WTC11 (cell line): ENCODE results near the gene APOA4.

Source experiments
- CREB1 ChIP-seq: sonication (generic); formaldehyde crosslinking; IDR thresholded peaks from 2 replicates; pipeline ENCODE4 v1.8.0; 2023; ENCODE audit warnings: mild to moderate bottlenecking, missing genetic modification reagents
- CTCF ChIP-seq: fragments of 200-600 bp; IDR thresholded peaks from 2 replicates; pipeline ENCODE4 v1.8.0; 2022; ENCODE audit warnings: antibody characterized with exemption
- ELF4 ChIP-seq: sonication (generic); formaldehyde crosslinking; IDR thresholded peaks from 2 replicates; pipeline ENCODE4 v1.8.1; 2022; ENCODE audit warnings: low read depth, mild to moderate bottlenecking, moderate library complexity, missing genetic modification reagents
- ESRRA ChIP-seq: sonication (generic); formaldehyde crosslinking; IDR thresholded peaks from 2 replicates; pipeline ENCODE4 v1.8.1; 2022; ENCODE audit warnings: mild to moderate bottlenecking, missing genetic modification reagents, borderline replicate concordance
- NR1H2 ChIP-seq: sonication (generic); formaldehyde crosslinking; IDR thresholded peaks from 2 replicates; pipeline ENCODE4 v1.9.0; 2021; ENCODE audit warnings: mild to moderate bottlenecking, moderate library complexity, missing genetic modification reagents
- NR3C1 ChIP-seq: sonication (generic); formaldehyde crosslinking; conservative IDR thresholded peaks from 2 replicates; pipeline ENCODE4 v1.8.1; 2023; ENCODE audit warnings: low read depth, mild to moderate bottlenecking, missing genetic modification reagents
- ZNF232 ChIP-seq: sonication (generic); formaldehyde crosslinking; IDR thresholded peaks from 2 replicates; pipeline ENCODE4 v1.8.0; 2022; ENCODE audit warnings: mild to moderate bottlenecking, missing genetic modification reagents

DNA sequence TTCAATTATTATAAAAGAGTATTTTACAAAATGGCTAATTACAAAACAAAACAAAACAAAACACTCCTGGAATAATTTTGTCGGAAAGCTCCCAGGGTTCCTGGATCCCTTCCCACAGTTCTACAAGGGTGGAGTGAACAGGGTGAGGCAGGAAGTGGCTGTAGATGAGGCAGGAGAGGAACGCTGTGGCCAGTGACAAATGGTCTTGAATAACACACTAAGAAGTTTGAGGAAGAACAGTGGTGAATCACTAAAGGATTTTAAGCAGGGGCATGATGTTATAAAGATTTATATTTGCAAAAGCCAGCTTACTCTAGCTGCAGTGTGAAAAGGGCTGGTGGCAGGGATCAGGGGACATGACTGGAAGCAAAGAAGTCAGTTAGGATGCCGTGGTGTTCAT lies 48.1 kb upstream of the APOA4 start:
- no peak for TF ChIP-seq ZNF232
- TF ChIP-seq NR3C1 (CRISPR knock-in tag): no peak
- no peak for TF ChIP-seq CTCF
- TF ChIP-seq NR1H2 (CRISPR knock-in tag): no peak
- no peak for TF ChIP-seq ELF4 (CRISPR knock-in tag)
- no peak for TF ChIP-seq CREB1
- no peak for TF ChIP-seq ESRRA (CRISPR knock-in tag)
